Head of caudate nucleus (tissue), 42 donors: Measurements from ENCODE around the gene GRB10.

Source experiments
- DNase-seq, 42 donors: peaks; one replicate each; pipeline versions ENCODE4 v3.0.0 to v3.0.0-alpha.2; 2020 to 2021; ENCODE audit warnings: mixed read lengths in 7 of 42
- intact Hi-C: fragments of 100-400 bp; cut with DNase I; formaldehyde crosslinking; loops from one replicate; pipeline ENCODE4 v1.15.0; 2022

The GRB10 gene

GRCh38 chr7:50782375-50783208 is at the start of gene GRB10:
GRB10 (minus strand) TSS chr7:50782896; CDS start chr7:50732322, 50,574 bp downstream.
- intact Hi-C loops = loop anchor here (10.0 kb wide), 2 partner anchors 282 to 352 kb away; no protein-coding TSS in a partner anchor
- DNase-seq = peak; percentile 78 to 95 (median 87)

- DNase-seq = no peak
- intact Hi-C loops = no loop called here
Observed at GRCh38 chr7:50828801-50829200, 46.1 kb upstream of the GRB10 start.

GRCh38 chr7:50828116-50828515 is 45.4 kb upstream of the GRB10 start:
- intact Hi-C loops = no loop called here
- DNase-seq = no peak

- no peak for DNase-seq
- intact Hi-C loops = no loop called here
Observed at GRCh38 chr7:50827281-50827680, 44.6 kb upstream of the GRB10 start.

GRCh38 chr7:50826371-50827172 is 43.9 kb upstream of the GRB10 start:
- intact Hi-C loops = no loop called here
- no peak for DNase-seq

- no peak for DNase-seq
Observed at GRCh38 chr7:50825465-50825864, 42.8 kb upstream of the GRB10 start.

GRCh38 chr7:50824882-50825281 is 42.2 kb upstream of the GRB10 start:
- intact Hi-C loops = no loop called here

More at GRCh38 chr7:50825465-50825864, 42.8 kb upstream of the GRB10 start:
- intact Hi-C loops = no loop called here

GRCh38 chr7:50822706-50823105 is 40.0 kb upstream of the GRB10 start:
- intact Hi-C loops = no loop called here
- no peak for DNase-seq

More at GRCh38 chr7:50824882-50825281, 42.2 kb upstream of the GRB10 start:
- no peak for DNase-seq

- intact Hi-C loops = no loop called here
- no peak for DNase-seq
Observed at GRCh38 chr7:50822110-50822509, 39.4 kb upstream of the GRB10 start.

- no peak for DNase-seq
- intact Hi-C loops = no loop called here
Observed at GRCh38 chr7:50821457-50822008, 38.8 kb upstream of the GRB10 start.

GRCh38 chr7:50818324-50818723 is 35.6 kb upstream of the GRB10 start:
- intact Hi-C loops = no loop called here

GRCh38 chr7:50817561-50817960 is 34.9 kb upstream of the GRB10 start:
- intact Hi-C loops = no loop called here
- DNase-seq = no peak

More at GRCh38 chr7:50818324-50818723, 35.6 kb upstream of the GRB10 start:
- DNase-seq = no peak

GRCh38 chr7:50815138-50815537 is 32.4 kb upstream of the GRB10 start:
- DNase-seq = no peak
- intact Hi-C loops = no loop called here

GRCh38 chr7:50814166-50814565 is 31.5 kb upstream of the GRB10 start:
- DNase-seq = no peak
- intact Hi-C loops = no loop called here

- DNase-seq = peak in 3 of 42 donors; percentile 15 to 55 (median 30)
- intact Hi-C loops = no loop called here
Observed at GRCh38 chr7:50812841-50813475, 30.3 kb upstream of the GRB10 start.

GRCh38 chr7:50812094-50812493 is 29.4 kb upstream of the GRB10 start:
- DNase-seq = no peak
- intact Hi-C loops = no loop called here

- intact Hi-C loops = no loop called here
Observed at GRCh38 chr7:50808282-50808888, 25.7 kb upstream of the GRB10 start.

GRCh38 chr7:50807026-50807730 is 24.5 kb upstream of the GRB10 start:
- intact Hi-C loops = no loop called here
- no peak for DNase-seq

More at GRCh38 chr7:50808282-50808888, 25.7 kb upstream of the GRB10 start:
- DNase-seq = no peak
